Measurements from ENCODE around the gene LDLRAD2. TPM values are rescaled to one million over a fixed set of nuclear protein-coding genes. Genes with fewer than 3 reads are reported as not detected.

The LDLRAD2 gene
- total RNA-seq, 2 donors from 2014 or later, result 0.32 to 1.6 TPM

DNA sequence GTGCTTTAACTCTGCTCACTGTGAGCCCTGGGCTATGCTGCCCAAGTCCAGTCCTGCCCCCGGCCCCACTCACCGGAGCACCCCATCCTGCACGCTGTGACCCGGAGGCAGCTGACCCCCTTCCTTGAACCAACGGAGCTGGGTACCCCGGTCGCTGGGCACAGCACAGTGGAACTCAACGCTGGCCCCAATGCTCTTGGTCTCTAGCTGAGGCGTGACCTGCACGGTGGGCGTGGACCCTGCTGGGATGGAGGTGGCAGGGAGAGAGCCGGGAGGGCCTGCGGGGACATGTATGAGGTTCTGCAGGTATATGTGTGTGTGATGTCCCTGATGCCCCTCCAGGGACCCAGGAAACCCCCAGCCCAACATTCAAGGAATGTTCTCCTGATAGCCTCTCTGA, 24.7 kb downstream of the LDLRAD2 start:
- 91% methylated on average over 13 of the region's 13 CpGs for WGBS
- Histone ChIP-seq H3K27me3 (replicated peaks; ENCODE audit: insufficient read depth) (no peaks in the 10 kb centered on the region), H3K4me1 (replicated peaks) (no peaks in the 10 kb centered on the region), H3K4me3 (no peak overlapping the region), H3K36me3 (peaks cover 14 to 26% of the 10 kb centered on the region in 2 donors), H3K27ac (no peak overlapping the region), H3K9me3 (no peaks in the 10 kb centered on the region)
- intact Hi-C loops (cut with DNase I), result no loop called here
- TF ChIP-seq, protein P1, sequence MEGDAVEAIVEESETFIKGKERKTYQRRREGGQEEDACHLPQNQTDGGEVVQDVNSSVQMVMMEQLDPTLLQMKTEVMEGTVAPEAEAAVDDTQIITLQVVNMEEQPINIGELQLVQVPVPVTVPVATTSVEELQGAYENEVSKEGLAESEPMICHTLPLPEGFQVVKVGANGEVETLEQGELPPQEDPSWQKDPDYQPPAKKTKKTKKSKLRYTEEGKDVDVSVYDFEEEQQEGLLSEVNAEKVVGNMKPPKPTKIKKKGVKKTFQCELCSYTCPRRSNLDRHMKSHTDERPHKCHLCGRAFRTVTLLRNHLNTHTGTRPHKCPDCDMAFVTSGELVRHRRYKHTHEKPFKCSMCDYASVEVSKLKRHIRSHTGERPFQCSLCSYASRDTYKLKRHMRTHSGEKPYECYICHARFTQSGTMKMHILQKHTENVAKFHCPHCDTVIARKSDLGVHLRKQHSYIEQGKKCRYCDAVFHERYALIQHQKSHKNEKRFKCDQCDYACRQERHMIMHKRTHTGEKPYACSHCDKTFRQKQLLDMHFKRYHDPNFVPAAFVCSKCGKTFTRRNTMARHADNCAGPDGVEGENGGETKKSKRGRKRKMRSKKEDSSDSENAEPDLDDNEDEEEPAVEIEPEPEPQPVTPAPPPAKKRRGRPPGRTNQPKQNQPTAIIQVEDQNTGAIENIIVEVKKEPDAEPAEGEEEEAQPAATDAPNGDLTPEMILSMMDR (IDR thresholded peaks at IDR 0.05), result no peak
- TF ChIP-seq POLR2AphosphoS5 (IDR thresholded peaks at IDR 0.05) (no peak), POLR2A (IDR thresholded peaks at IDR 0.05) (no peak)
- DNase-seq (ENCODE audit: low spot score), result no peak

DNA sequence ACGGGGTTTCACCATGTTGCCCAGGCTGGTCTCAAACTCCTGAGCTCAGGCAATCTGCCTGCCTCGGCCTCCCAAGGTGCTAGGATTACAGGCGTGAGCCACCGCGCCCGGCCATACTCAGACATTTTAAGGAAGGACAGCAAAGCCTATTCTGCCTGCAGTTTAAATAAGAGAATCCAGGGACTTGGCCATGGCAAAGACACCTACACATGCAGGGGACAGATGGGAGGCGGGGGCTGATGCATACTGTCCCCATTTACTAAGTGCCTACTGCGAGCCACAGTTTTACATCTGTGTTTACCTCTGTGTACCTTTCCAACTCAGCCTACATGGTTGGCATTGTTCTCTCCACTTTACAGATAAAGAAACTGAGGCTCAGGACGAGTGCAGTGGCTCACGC, 25.4 kb downstream of the LDLRAD2 start:
- DNase-seq (ENCODE audit: low spot score), result no peak
- 96% methylated on average over 10 of the region's 10 CpGs for WGBS
- Histone ChIP-seq H3K27me3 (replicated peaks; ENCODE audit: insufficient read depth) (no peaks in the 10 kb centered on the region), H3K4me3 (no peak overlapping the region), H3K27ac (no peak overlapping the region), H3K9me3 (no peaks in the 10 kb centered on the region), H3K4me1 (replicated peaks) (no peaks in the 10 kb centered on the region), H3K36me3 (peaks cover 14 to 26% of the 10 kb centered on the region in 2 donors)
- intact Hi-C loops (cut with DNase I), result no loop called here
- TF ChIP-seq POLR2AphosphoS5 (IDR thresholded peaks at IDR 0.05) (no peak), POLR2A (IDR thresholded peaks at IDR 0.05) (no peak)
- TF ChIP-seq, protein P1 (IDR thresholded peaks at IDR 0.05), result no peak

DNA sequence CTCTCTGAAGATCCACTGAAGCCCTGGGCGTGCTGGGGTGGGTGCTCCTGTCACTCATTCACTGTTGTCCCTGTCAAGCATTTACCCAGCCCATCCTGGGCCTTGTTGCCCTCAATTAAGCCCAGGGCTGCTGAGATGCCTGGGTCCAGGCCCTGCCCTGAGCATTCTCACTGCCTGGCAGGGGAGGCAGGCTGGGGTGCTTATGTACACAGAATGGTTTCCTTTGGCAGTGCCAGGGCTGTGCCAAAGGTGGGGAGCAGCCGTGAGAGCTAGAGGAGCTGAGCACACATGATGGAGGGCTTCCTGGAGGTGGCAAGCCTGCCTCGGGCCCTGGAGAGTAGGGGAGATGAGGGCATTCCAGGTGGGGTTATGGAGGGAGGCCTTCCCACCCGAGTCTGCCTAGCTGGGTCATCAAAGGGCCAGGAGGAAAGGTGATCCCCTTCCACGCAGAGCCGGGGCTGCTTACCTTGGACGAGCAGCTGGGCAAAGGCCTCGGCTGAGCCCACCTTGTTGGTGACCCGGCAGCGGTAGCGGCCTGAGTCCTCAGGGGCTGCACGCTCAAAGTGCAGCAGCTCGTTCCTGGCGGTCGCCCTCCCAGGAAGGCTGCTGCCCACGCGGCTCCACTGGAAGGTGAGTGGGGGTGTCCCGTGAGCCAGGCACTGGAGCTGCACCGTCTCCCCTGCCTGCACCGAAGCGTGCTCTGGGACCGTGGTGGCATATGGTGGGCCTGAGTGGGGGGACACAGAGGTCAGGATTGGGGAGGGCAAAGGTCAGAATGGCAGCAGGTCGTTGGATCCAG, 26.5 kb downstream of the LDLRAD2 start:
- no peak for DNase-seq (ENCODE audit: low spot score)
- Histone ChIP-seq H3K27me3 (replicated peaks; ENCODE audit: insufficient read depth) (no peaks in the 10 kb centered on the region), H3K36me3 (peaks cover 14 to 20% of the 10 kb centered on the region in 2 donors), H3K27ac (no peak overlapping the region), H3K9me3 (no peaks in the 10 kb centered on the region), H3K4me1 (replicated peaks) (no peaks in the 10 kb centered on the region), H3K4me3 (no peak overlapping the region)
- TF ChIP-seq, protein P1 (IDR thresholded peaks at IDR 0.05), result no peak
- TF ChIP-seq POLR2A (IDR thresholded peaks at IDR 0.05), result no peak
- TF ChIP-seq POLR2AphosphoS5 (IDR thresholded peaks at IDR 0.05), result no peak
- 92% methylated on average over 23 of the region's 23 CpGs for WGBS
- intact Hi-C loops (cut with DNase I), result no loop called here

DNA sequence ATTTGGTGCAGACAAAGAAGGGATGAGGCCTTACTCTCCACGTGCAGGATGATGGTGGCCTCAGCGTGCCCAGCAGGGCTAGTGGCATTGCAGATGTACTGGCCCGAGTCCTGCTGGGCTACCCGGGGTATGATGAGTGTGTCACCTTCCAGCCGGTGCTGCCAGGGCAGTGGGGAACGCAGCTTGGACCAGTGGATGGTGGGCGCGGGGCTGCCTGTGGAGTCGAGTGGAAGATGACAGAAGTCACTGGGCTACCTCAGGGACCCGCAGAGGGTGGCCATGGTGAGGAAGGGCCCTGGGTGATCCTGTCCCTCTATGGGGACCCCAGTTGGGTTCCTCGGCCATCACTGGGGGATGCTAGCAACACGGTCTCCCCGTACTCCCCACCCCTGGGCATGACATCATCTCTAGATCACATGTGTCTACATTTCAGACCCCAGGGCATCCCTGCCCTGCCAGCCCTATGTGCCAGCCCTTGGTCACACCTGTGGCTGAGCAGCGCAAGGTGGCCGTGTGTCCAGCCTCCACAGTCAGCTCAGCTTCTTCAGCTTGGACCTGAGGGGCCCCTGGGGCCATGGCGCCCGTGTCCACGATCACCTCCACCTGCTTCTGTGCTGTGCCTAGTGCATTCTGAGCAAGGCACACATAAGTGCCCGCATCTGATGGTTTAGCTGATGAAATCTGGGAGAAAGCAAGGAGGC, 27.4 kb downstream of the LDLRAD2 start:
- TF ChIP-seq, protein P1 (IDR thresholded peaks at IDR 0.05), result no peak
- TF ChIP-seq POLR2AphosphoS5 (IDR thresholded peaks at IDR 0.05) (no peak), POLR2A (IDR thresholded peaks at IDR 0.05) (no peak)
- no peak for DNase-seq (ENCODE audit: low spot score)
- H3K4me1 ChIP-seq (replicated peaks), result no peaks in the 10 kb centered on the region
- no peaks in the 10 kb centered on the region for H3K9me3 ChIP-seq
- H3K4me3 ChIP-seq, result no peak overlapping the region
- WGBS, result 93% methylated on average over 19 of the region's 19 CpGs
- H3K27me3 ChIP-seq (replicated peaks; ENCODE audit: insufficient read depth), result no peaks in the 10 kb centered on the region
- peaks cover 7 to 15% of the 10 kb centered on the region in 2 donors for H3K36me3 ChIP-seq
- no peak overlapping the region for H3K27ac ChIP-seq
- intact Hi-C loops (cut with DNase I), result no loop called here
